Testis (tissue), 3 donors: ENCODE results near the gene KRT3. TPM values are rescaled to one million over a fixed set of nuclear protein-coding genes. Genes with fewer than 3 reads are reported as not detected.

Source experiments
- DNase-seq: peaks from one replicate; pipeline ENCODE4 v3.0.0-alpha.2; 2019
- H3K27ac ChIP-seq, 2 donors: fragments of 200-600 bp; sonication (generic); one replicate each; pipeline ENCODE4 v1.5.1; 2019
- H3K27me3 ChIP-seq: fragments of 200-600 bp; sonication (generic); one replicate; pipeline ENCODE4 v1.5.1; 2019
- H3K36me3 ChIP-seq: fragments of 200-600 bp; sonication (generic); one replicate; pipeline ENCODE4 v1.5.1; 2017; ENCODE audit warnings: low read depth; ENCODE audit errors: missing control alignments
- H3K4me1 ChIP-seq: fragments of 200-600 bp; sonication (generic); one replicate; pipeline ENCODE4 v1.5.1; 2019
- H3K4me3 ChIP-seq, 2 donors: fragments of 200-600 bp; sonication (generic); one replicate each; pipeline ENCODE4 v1.5.1; 2017 to 2019
- H3K9me3 ChIP-seq: fragments of 200-600 bp; sonication (generic); one replicate; pipeline ENCODE4 v1.5.1; 2017
- CTCF ChIP-seq, 3 experiments: fragments of 450-650 bp in 2 of 3; fragments of 200-600 bp in 1 of 3; sonication (generic) in 1 of 3; IDR thresholded peaks; one replicate each; pipeline ENCODE4 v1.5.1; 2016 to 2019; ENCODE audit warnings: antibody characterized with exemption in 3 of 3, mild to moderate bottlenecking in 2 of 3, moderate library complexity in 1 of 3
- POLR2A ChIP-seq: fragments of 450-650 bp; IDR thresholded peaks from one replicate; pipeline ENCODE4 v1.6.1; 2017; ENCODE audit warnings: antibody characterized with exemption, mild to moderate bottlenecking, moderate library complexity
- WGBS, 2 donors: methylation state at CpG; one replicate each; pipeline ENCODE4 v1.1.5; 2018; 5-methylcytosine and 5-hydroxymethylcytosine counted together
- intact Hi-C: fragments of 100-400 bp; cut with DNase I; formaldehyde crosslinking; loops from one replicate; pipeline ENCODE4 v1.15.1; 2023; ENCODE audit warnings: low total_unique reads
- polyA plus RNA-seq: library from polyadenylated mRNA; stranded (reverse); fragments of 350-450 nt; fragmentation: Illumina TruSeq; extraction: RNeasy Lipid Tissue Mini Kit (QIAGEN cat#74804); gene quantifications from one replicate; pipeline ENCODE4 v1.2.3, GENCODE V29; 2014; ENCODE audit warnings: low read depth, low replicate concordance; ENCODE audit not compliant: insufficient read depth
- total RNA-seq, 2 donors: library from RNA; depleted of rRNA; stranded (reverse); fragments of >200 nt; gene quantifications; one replicate each; pipeline ENCODE4 v1.2.3, GENCODE V29; 2016

Gene KRT3
- total and polyA plus RNA-seq, 3 donors from 2014 or later: not detected

GRCh38 chr12:52805000-52805399 lies 9.1 kb upstream of the KRT3 start:
- Histone ChIP-seq H3K27me3 (no peaks in the 10 kb centered on the region), H3K4me1 (no peaks in the 10 kb centered on the region), H3K9me3 (no peaks in the 10 kb centered on the region), H3K4me3 (no peak overlapping the region), H3K36me3 (no peaks in the 10 kb centered on the region), H3K27ac (no peak overlapping the region)
- TF ChIP-seq POLR2A (no peak), CTCF (IDR thresholded peaks at IDR 0.05) (no peak)
- intact Hi-C loops: no loop called here
- no peak for DNase-seq
- WGBS, 2 donors: 55 to 56% methylated on average over 1 of the region's 1 CpG

GRCh38 chr12:52802442-52802841 lies 6.5 kb upstream of the KRT3 start:
- no peaks in the 10 kb centered on the region for H3K27me3 ChIP-seq
- H3K27ac ChIP-seq: no peak overlapping the region
- H3K36me3 ChIP-seq: no peaks in the 10 kb centered on the region
- H3K4me3 ChIP-seq: no peak overlapping the region
- intact Hi-C loops: no loop called here
- WGBS, 2 donors: 76 to 80% methylated on average over 6 of the region's 6 CpGs
- H3K9me3 ChIP-seq: no peaks in the 10 kb centered on the region
- TF ChIP-seq POLR2A: no peak
- no peak for TF ChIP-seq CTCF (IDR thresholded peaks at IDR 0.05)
- no peak for DNase-seq
- no peaks in the 10 kb centered on the region for H3K4me1 ChIP-seq

- no peak overlapping the region for H3K27ac ChIP-seq
- 87 to 89% methylated on average over 3 of the region's 3 CpGs for WGBS, 2 donors
- no peaks in the 10 kb centered on the region for H3K36me3 ChIP-seq
- no peak for TF ChIP-seq POLR2A
- TF ChIP-seq CTCF (IDR thresholded peaks at IDR 0.05): no peak
- no peaks in the 10 kb centered on the region for H3K9me3 ChIP-seq
- no peak for DNase-seq
- H3K27me3 ChIP-seq: no peaks in the 10 kb centered on the region
- intact Hi-C loops: no loop called here
- H3K4me3 ChIP-seq: no peak overlapping the region
- no peaks in the 10 kb centered on the region for H3K4me1 ChIP-seq
Measured at GRCh38 chr12:52801773-52802172, 5.9 kb upstream of the KRT3 start.

- H3K9me3 ChIP-seq: no peaks in the 10 kb centered on the region
- H3K27me3 ChIP-seq: no peaks in the 10 kb centered on the region
- H3K4me3 ChIP-seq: no peak overlapping the region
- H3K36me3 ChIP-seq: no peaks in the 10 kb centered on the region
- 92 to 97% methylated on average over 1 of the region's 1 CpG for WGBS, 2 donors
- intact Hi-C loops: no loop called here
- TF ChIP-seq CTCF (IDR thresholded peaks at IDR 0.05) (no peak), POLR2A (no peak)
- H3K4me1 ChIP-seq: no peaks in the 10 kb centered on the region
- no peak overlapping the region for H3K27ac ChIP-seq
- no peak for DNase-seq
Measured at GRCh38 chr12:52800259-52800917, 4.5 kb upstream of the KRT3 start.
